Measurements from ENCODE around the gene AKAP13. TPM values are rescaled to one million over a fixed set of nuclear protein-coding genes. Genes with fewer than 3 reads are reported as not detected.

AKAP13 gene
- polyA plus RNA-seq, 1 experiment: 15.5 TPM

GRCh38 chr15:85754989-85755388 lies 374.6 kb downstream of the AKAP13 start:
- TF ChIP-seq, protein P1, sequence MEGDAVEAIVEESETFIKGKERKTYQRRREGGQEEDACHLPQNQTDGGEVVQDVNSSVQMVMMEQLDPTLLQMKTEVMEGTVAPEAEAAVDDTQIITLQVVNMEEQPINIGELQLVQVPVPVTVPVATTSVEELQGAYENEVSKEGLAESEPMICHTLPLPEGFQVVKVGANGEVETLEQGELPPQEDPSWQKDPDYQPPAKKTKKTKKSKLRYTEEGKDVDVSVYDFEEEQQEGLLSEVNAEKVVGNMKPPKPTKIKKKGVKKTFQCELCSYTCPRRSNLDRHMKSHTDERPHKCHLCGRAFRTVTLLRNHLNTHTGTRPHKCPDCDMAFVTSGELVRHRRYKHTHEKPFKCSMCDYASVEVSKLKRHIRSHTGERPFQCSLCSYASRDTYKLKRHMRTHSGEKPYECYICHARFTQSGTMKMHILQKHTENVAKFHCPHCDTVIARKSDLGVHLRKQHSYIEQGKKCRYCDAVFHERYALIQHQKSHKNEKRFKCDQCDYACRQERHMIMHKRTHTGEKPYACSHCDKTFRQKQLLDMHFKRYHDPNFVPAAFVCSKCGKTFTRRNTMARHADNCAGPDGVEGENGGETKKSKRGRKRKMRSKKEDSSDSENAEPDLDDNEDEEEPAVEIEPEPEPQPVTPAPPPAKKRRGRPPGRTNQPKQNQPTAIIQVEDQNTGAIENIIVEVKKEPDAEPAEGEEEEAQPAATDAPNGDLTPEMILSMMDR (IDR thresholded peaks at IDR 0.05; ENCODE audit: low read depth, low read length): no peak
- POLR2A ChIA-PET: no interaction called here
- H3K27me3 ChIP-seq (ENCODE audit: control insufficient read depth, insufficient read depth, low read length): no peaks in the 10 kb centered on the region
- no peak for DNase-seq (ENCODE audit: low read depth, low spot score)
- CTCF ChIA-PET: no interaction called here
- H3K9me3 ChIP-seq (ENCODE audit: control insufficient read depth, insufficient read depth, low read length): no peaks in the 10 kb centered on the region; the same call in 1 of the 2 replicates
- no peak overlapping the region for H3K4me3 ChIP-seq (ENCODE audit: low read depth, low read length)
- no peak overlapping the region for H3K27ac ChIP-seq (ENCODE audit: low read depth, low read length)

DNA sequence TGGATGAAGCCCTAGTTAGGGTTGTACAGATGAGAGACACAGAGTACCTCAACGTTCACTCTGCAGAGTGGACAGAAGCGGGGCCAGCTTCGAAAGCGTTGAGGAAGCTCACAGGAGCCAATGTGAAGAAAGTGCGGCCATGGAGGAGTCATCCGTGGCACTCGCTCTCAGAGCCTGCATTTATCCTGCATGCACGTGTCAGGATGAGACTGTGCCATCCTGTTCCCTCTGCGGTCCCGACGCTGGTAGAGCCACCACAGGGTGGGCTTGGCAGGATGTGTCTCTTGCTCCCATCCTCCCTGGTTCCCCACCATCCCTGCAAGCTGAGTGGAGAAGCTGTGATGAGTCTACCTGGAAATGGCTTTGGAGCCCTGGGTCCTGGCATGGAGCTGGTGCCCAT lies 375.1 kb downstream of the AKAP13 start:
- no peaks in the 10 kb centered on the region for H3K27me3 ChIP-seq (ENCODE audit: control insufficient read depth, insufficient read depth, low read length)
- no peak overlapping the region for H3K4me3 ChIP-seq (ENCODE audit: low read depth, low read length)
- ChIA-PET POLR2A (no interaction called here), CTCF (no interaction called here)
- no peak overlapping the region for H3K27ac ChIP-seq (ENCODE audit: low read depth, low read length)
- no peak for DNase-seq (ENCODE audit: low read depth, low spot score)
- TF ChIP-seq, protein P1 (IDR thresholded peaks at IDR 0.05; ENCODE audit: low read depth, low read length): no peak
- H3K9me3 ChIP-seq (ENCODE audit: control insufficient read depth, insufficient read depth, low read length): no peaks in the 10 kb centered on the region; the same call in 1 of the 2 replicates

DNA sequence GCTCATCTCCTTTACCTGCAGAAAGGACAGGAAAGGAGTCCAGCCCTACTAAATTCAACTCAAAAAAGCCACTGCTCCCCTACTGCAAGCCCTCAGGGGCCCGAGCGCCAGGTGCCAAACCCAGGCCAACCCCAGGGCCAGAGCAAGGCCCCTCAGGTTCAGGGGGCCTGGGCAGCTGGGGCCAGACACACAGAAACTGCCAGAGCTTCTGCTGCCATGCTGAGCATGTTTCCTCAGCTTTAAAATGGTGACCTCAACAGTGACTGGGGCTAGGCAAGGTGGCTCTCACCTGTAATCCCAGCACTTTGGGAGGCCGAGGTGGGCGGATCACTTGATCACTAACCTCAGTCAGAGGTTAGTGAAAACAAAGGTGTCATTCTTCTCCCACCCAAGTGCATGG lies 375.5 kb downstream of the AKAP13 start:
- ChIA-PET POLR2A (no interaction called here), CTCF (no interaction called here)
- H3K27me3 ChIP-seq (ENCODE audit: control insufficient read depth, insufficient read depth, low read length): no peaks in the 10 kb centered on the region
- DNase-seq (ENCODE audit: low read depth, low spot score): no peak
- TF ChIP-seq, protein P1 (IDR thresholded peaks at IDR 0.05; ENCODE audit: low read depth, low read length): no peak
- H3K27ac ChIP-seq (ENCODE audit: low read depth, low read length): no peak overlapping the region
- H3K9me3 ChIP-seq (ENCODE audit: control insufficient read depth, insufficient read depth, low read length): no peaks in the 10 kb centered on the region; the same call in 1 of the 2 replicates
- no peak overlapping the region for H3K4me3 ChIP-seq (ENCODE audit: low read depth, low read length)

DNA sequence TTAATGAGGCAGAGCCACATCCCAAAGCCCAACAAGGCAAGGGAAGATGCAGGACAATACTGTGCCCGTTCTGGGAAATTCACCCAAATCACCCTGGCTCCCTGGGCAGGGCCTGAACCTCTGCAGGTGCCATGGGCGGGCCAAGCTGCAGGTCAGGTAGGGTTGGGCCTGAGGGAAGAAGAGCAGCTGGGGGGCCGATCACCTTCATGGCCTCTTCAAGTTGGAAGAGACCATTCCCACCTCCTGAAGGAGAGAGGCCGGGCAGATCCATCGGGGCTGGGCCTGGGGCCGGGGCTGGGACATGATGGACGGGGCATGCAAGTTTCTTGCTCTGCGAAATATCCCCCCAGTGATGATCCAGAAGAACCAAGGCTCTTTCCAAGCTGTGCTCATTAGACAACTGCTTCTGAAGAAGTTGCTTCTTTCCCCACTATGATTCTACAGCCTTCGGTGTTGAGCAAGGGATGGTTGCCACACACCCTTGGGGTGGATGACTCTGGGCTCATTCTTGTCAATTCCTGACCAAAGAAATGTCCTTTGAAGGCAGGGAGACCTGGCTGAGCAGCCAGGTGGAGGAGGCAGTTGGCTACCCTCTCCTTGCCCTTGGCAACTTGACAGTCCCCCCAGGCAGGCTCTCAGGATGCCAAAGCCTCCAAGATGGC lies 376.1 kb downstream of the AKAP13 start:
- ChIA-PET CTCF (no interaction called here), POLR2A (no interaction called here)
- Histone ChIP-seq H3K27me3 (ENCODE audit: control insufficient read depth, insufficient read depth, low read length) (no peaks in the 10 kb centered on the region), H3K4me3 (ENCODE audit: low read depth, low read length) (no peak overlapping the region), H3K9me3 (ENCODE audit: control insufficient read depth, insufficient read depth, low read length) (no peaks in the 10 kb centered on the region; the same call in 1 of the 2 replicates), H3K27ac (ENCODE audit: low read depth, low read length) (no peak overlapping the region)
- no peak for DNase-seq (ENCODE audit: low read depth, low spot score)
- TF ChIP-seq, protein P1 (IDR thresholded peaks at IDR 0.05; ENCODE audit: low read depth, low read length): no peak

GRCh38 chr15:85757073-85757938 lies 376.9 kb downstream of the AKAP13 start:
- TF ChIP-seq, protein P1 (IDR thresholded peaks at IDR 0.05; ENCODE audit: low read depth, low read length): no peak
- Histone ChIP-seq H3K27ac (ENCODE audit: low read depth, low read length) (no peak overlapping the region), H3K27me3 (ENCODE audit: control insufficient read depth, insufficient read depth, low read length) (no peaks in the 10 kb centered on the region), H3K4me3 (ENCODE audit: low read depth, low read length) (no peak overlapping the region), H3K9me3 (ENCODE audit: control insufficient read depth, insufficient read depth, low read length) (no peaks in the 10 kb centered on the region; the same call in 1 of the 2 replicates)
- CTCF ChIA-PET: no interaction called here
- no peak for DNase-seq (ENCODE audit: low read depth, low spot score)
- POLR2A ChIA-PET: no interaction called here

All from AG04450 (cell line).